ENCODE data around the gene CTSG.
"Not testable (repeated sequence)": the region's sequence is repeated elsewhere in the genome, so short reads cannot be mapped to it uniquely, and the experiment has no call there.

Gene CTSG

DNA sequence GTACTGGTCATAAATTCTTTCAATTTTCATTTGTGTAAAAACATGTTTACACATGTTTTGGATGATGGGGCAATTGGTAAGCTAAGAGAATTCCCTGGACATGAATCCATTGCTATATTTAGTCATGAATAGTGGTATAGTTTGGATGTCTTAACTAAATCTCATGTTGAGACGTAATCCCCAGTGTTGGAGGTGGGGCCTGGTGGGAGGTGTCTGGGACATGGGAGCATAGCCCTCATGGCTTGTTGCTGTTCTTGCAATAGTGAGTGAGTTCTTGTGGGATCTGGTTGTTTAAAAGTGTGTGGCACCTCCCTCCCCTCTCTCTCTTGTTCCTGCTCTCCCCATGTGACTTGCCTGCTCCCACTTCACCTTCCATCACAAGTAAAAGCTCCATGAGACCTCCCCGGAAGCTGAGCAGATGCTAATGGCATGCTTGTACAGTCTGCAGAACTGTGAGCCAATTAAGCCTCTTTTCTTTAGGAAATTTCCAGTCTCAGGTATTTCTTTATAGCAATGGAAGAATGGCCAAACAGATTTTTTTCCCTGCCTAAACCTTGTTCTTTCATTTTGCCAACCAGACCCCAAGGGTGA lies 33.6 kb downstream of the CTSG start:
- DNase-seq (ENCODE audit: low read depth, low spot score), result no peak

DNA sequence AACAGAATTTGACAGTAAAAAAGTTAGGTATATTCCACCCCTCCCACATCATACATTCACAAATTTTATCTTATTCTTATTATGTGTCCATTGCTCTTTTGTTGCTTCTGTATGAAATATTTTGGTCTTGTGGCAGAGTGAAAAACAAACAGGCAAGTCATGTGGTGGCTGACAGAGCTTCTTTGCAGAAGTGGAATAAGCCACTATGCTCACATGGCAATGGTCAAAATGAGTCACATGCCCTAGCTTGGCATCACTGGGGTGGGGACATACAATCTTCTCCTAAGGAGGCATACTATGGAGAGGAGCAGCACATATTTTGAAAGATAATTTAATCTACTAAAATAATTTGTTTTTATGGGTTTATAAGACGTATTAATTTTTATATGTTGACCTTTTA lies 40.3 kb downstream of the CTSG start:
- no peak for DNase-seq (ENCODE audit: low read depth, low spot score)

DNA sequence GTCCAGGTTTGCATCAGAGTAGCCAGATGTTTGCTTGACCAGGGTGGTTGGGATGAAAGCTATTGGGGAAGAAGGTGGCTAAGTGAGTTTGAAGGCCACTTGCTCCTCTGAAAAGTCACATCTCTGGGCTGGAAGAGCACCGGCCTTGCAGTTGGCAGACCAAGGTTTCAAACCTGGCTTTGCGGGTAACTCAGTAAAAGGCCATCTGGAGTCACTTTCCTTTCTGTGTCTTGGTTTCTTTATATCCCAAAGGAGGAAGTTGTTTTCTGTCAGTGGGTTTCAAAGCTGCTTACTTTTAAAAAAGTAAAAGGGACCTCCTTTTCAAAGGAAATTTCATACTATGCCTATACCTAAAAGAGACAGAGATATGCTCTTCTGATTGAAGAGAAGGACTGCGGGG lies 41.8 kb downstream of the CTSG start:
- DNase-seq (ENCODE audit: low read depth, low spot score), result no peak

DNA sequence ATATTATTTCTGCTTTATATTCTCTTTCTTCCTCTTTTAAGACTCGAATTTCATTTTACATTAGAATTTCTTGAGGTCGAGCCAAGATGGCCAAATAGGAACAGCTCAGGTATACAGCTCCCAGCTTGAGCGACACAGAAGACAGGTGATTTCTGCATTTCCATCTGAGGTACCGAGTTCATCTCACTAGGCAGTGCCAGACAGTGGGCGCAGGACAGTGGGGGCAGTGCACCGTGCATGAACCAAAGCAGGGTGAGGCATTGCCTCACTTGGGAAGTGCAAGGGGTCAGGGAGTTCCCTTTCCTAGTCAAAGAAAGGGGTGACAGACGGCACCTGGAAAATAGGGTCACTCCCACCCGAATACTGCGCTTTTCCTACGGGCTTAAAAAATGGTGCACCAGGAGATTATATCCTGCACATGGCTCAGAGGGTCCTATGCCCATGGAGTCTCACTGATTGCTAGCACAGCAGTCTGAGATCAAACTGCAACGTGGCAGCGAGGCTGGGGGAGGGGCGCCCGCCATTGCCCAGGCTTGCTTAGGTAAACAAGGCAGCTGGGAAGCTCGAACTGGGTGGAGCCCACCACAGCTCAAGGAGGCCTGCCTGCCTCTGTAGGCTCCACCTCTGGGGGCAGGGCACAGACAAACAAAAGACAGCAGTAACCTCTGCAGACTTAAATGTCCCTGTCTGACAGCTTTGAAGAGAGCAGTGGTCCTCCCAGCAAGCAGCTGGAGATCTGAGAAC lies 50.0 kb downstream of the CTSG start:
- not testable (repeated sequence) for DNase-seq (ENCODE audit: low read depth, low spot score)
